Naive thymus-derived CD4-positive, alpha-beta T cell (primary cell): Measurements from ENCODE around the gene RCC2. TPM values are rescaled to one million over a fixed set of nuclear protein-coding genes. Genes with fewer than 3 reads are reported as not detected.
"Not testable (repeated sequence)": the region's sequence is repeated elsewhere in the genome, so short reads cannot be mapped to it uniquely, and the experiment has no call there.

ENCODE experiments used
- ATAC-seq: fragments of 150-1000 bp; cut with Tn5 transposase; 2 replicates; pipeline ENCODE4 v1.10.0; 2021; ENCODE audit warnings: mild to moderate bottlenecking, moderate library complexity
- CTCF ChIA-PET: fragments of 350-600 bp; sonication (Branson Sonifier 250); formaldehyde crosslinking; loops from one replicate; lab custom pipeline; 2021; ENCODE audit warnings: antibody characterized with exemption; lab: Charles Lee
- POLR2A ChIA-PET: fragments of 350-600 bp; sonication (Branson Sonifier 250); formaldehyde crosslinking; loops from one replicate; lab custom pipeline; 2021; ENCODE audit warnings: antibody characterized with exemption, inconsistent platforms; lab: Charles Lee
- DNase-seq, 9 donors: peaks; one replicate each; pipeline versions ENCODE4 v3.0.0 to v3.0.0-alpha.2; 2020 to 2022; ENCODE audit warnings: mixed read lengths in 1 of 9
- H3K27ac ChIP-seq: one replicate; pipeline ENCODE4 v1.7.0; 2013; ENCODE audit warnings: mild to moderate bottlenecking, low read depth, low read length, moderate library complexity
- H3K27me3 ChIP-seq, 2 donors: one replicate each; pipeline ENCODE4 v1.7.0; 2013; ENCODE audit warnings: low read length in 2 of 2, mild to moderate bottlenecking in 2 of 2, moderate library complexity in 2 of 2; ENCODE audit not compliant: control insufficient read depth in 2 of 2, insufficient read depth in 2 of 2
- H3K36me3 ChIP-seq, 3 experiments: 1 replicate in 2 of 3; 2 replicates in 1 of 3; pipeline ENCODE4 v1.7.0; 2013; ENCODE audit warnings: low read length in 3 of 3, mild to moderate bottlenecking in 3 of 3, moderate library complexity in 1 of 3; ENCODE audit not compliant: insufficient read depth in 3 of 3, control insufficient read depth in 2 of 3
- H3K4me1 ChIP-seq, 2 donors: one replicate each; pipeline ENCODE4 v1.7.0; 2013; ENCODE audit warnings: low read length in 2 of 2, mild to moderate bottlenecking in 2 of 2, moderate library complexity in 1 of 2; ENCODE audit not compliant: control insufficient read depth in 2 of 2, insufficient read depth in 2 of 2
- H3K4me3 ChIP-seq: 2 replicates; pipeline ENCODE4 v1.7.0; 2013; ENCODE audit warnings: mild to moderate bottlenecking, low read length
- H3K9me3 ChIP-seq, 3 experiments: 1 replicate in 2 of 3; 2 replicates in 1 of 3; pipeline ENCODE4 v1.7.0; 2013; ENCODE audit warnings: low read length in 3 of 3; ENCODE audit not compliant: control insufficient read depth in 2 of 3
- H3K27ac Mint-ChIP-seq, 9 donors: one replicate each; pipeline ENCODE4 v1.8.0; 2020 to 2022; ENCODE audit warnings: mixed read lengths in 9 of 9, mild to moderate bottlenecking in 8 of 9, moderate library complexity in 5 of 9, inconsistent platforms in 2 of 9
- H3K27me3 Mint-ChIP-seq, 5 donors: one replicate each; pipeline ENCODE4 v1.8.0; 2021 to 2022; ENCODE audit warnings: mixed read lengths in 5 of 5, mild to moderate bottlenecking in 1 of 5
- H3K36me3 Mint-ChIP-seq, 5 donors: one replicate each; pipeline ENCODE4 v1.8.0; 2020 to 2022; ENCODE audit warnings: mixed read lengths in 5 of 5, mild to moderate bottlenecking in 3 of 5, inconsistent platforms in 1 of 5
- H3K4me1 Mint-ChIP-seq, 7 donors: one replicate each; pipeline ENCODE4 v1.8.0; 2020 to 2022; ENCODE audit warnings: mixed read lengths in 7 of 7, mild to moderate bottlenecking in 3 of 7, inconsistent platforms in 1 of 7
- H3K4me3 Mint-ChIP-seq, 10 donors: one replicate each; pipeline ENCODE4 v1.8.0; 2020 to 2022; ENCODE audit warnings: mild to moderate bottlenecking in 10 of 10, mixed read lengths in 10 of 10, moderate library complexity in 6 of 10, inconsistent platforms in 2 of 10
- H3K9me3 Mint-ChIP-seq, 11 donors: one replicate each; pipeline ENCODE4 v1.8.0; 2020 to 2022; ENCODE audit warnings: mixed read lengths in 11 of 11, mild to moderate bottlenecking in 4 of 11, inconsistent platforms in 1 of 11, moderate library complexity in 1 of 11
- intact Hi-C, 2 donors: fragments of 100-400 bp; cut with micrococcal nuclease; formaldehyde crosslinking; loops; one replicate each; pipeline ENCODE4 v1.15.1; 2023
- polyA plus RNA-seq, 2 donors: library from polyadenylated mRNA; unstranded; fragments of 300-500 nt; fragmentation: Illumina TruSeq; gene quantifications; one replicate each; pipeline ENCODE4 v1.2.3, GENCODE V29; 2021
- total RNA-seq, 6 experiments: library from RNA in 5 of 6; stranded (reverse) in 5 of 6; gene quantifications; 1 replicate in 5 of 6; 2 replicates in 1 of 6; pipeline ENCODE4 v1.2.3 and lab custom pipeline; 2021 to 2026

RCC2 gene
- total and polyA plus RNA-seq, 7 experiments from 2014 or later = 12.0 to 130 (median 43.5) TPM

DNA sequence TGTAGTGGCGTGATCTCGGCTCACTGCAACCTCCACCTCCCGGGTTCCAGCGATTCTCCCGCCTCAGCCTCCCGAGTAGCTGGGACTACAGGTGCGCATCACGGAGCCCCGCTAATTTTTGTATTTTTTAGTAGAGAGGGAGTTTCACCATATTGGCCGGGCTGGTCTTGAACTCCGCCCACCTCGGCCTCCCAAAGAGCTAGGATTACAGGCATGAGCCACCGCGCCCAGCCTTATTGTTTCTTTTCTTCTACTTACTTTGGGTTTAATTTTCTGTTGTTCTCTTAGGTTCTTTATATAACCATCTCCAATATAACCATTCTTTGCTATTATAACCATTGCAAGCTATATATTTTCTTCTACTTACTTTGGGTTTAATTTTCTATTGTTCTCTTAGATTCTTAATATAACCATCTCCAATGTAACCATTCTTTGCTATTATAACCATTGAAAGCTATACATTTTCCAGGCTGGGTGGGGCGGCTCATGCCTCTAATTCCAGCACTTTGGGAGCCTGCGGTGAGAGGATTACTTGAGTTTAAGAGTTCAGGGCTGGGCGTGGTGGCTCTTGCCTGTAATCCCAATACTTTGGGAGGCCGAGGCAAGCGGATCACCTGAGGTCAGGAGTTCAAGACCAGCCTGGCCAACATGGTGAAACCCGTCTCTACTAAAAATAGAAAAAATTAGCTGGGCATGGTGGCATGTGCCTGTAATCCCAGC, 35.5 kb upstream of the RCC2 start:
- H3K9me3 ChIP-seq, CTCF ChIA-PET, DNase-seq, POLR2A ChIA-PET, H3K4me1 ChIP-seq, H3K9me3 Mint-ChIP-seq, ATAC-seq, H3K36me3 Mint-ChIP-seq, H3K4me3 Mint-ChIP-seq, H3K36me3 ChIP-seq, H3K4me3 ChIP-seq, H3K27me3 Mint-ChIP-seq, H3K27me3 ChIP-seq, H3K4me1 Mint-ChIP-seq, H3K27ac Mint-ChIP-seq, H3K27ac ChIP-seq: not testable (repeated sequence)
- intact Hi-C loops = loop anchor here (5.0 to 10.0 kb wide), 2 partner anchors 38 to 50 kb away; partner anchors contain the start of gene RCC2 (in 1 of the 2)

GRCh38 chr1:17472814-17473213, 33.3 kb upstream of the RCC2 start:
- Histone ChIP-seq H3K4me3 (no peak overlapping the region), H3K9me3 (no peaks in the 10 kb centered on the region), H3K4me1 (no peaks in the 10 kb centered on the region), H3K36me3 (no peaks in the 10 kb centered on the region), H3K27me3 (no peaks in the 10 kb centered on the region), H3K27ac (no peak overlapping the region)
- ChIA-PET CTCF (no interaction called here), POLR2A (no interaction called here)
- ATAC-seq = no peak
- intact Hi-C loops = loop anchor here in 1 of 2 donors (10.0 kb wide), 1 partner anchor 48 kb away; no protein-coding TSS in a partner anchor
- Mint-ChIP-seq H3K27ac (no peak overlapping the region), H3K9me3 (no peaks in the 10 kb centered on the region), H3K36me3 (no peaks in the 10 kb centered on the region), H3K4me3 (no peak overlapping the region), H3K27me3 (peaks cover 0 to 9% (median 0%) of the 10 kb centered on the region in 5 donors), H3K4me1 (no peaks in the 10 kb centered on the region)
- DNase-seq = no peak

GRCh38 chr1:17471393-17471792, 31.9 kb upstream of the RCC2 start:
- no peaks in the 10 kb centered on the region for H3K36me3 Mint-ChIP-seq
- DNase-seq (no peak), ATAC-seq (no peak)
- H3K4me1 ChIP-seq = no peaks in the 10 kb centered on the region
- H3K27me3 Mint-ChIP-seq = peaks cover 0 to 9% (median 0%) of the 10 kb centered on the region in 5 donors
- H3K4me3 Mint-ChIP-seq = no peak overlapping the region
- no peak overlapping the region for H3K4me3 ChIP-seq
- H3K9me3 Mint-ChIP-seq = no peaks in the 10 kb centered on the region
- POLR2A ChIA-PET = no interaction called here
- intact Hi-C loops = loop anchor here in 1 of 2 donors (10.0 kb wide), 1 partner anchor 47 kb away; no protein-coding TSS in a partner anchor
- H3K9me3 ChIP-seq = no peaks in the 10 kb centered on the region
- H3K27ac Mint-ChIP-seq = no peak overlapping the region
- H3K36me3 ChIP-seq = no peaks in the 10 kb centered on the region
- H3K27ac ChIP-seq = no peak overlapping the region
- H3K4me1 Mint-ChIP-seq = no peaks in the 10 kb centered on the region
- CTCF ChIA-PET = interaction anchor here (0.6 kb wide), 1 partner anchor 1957 kb away, joined by 3 read pairs; no protein-coding TSS in a partner anchor
- H3K27me3 ChIP-seq = no peaks in the 10 kb centered on the region

DNA sequence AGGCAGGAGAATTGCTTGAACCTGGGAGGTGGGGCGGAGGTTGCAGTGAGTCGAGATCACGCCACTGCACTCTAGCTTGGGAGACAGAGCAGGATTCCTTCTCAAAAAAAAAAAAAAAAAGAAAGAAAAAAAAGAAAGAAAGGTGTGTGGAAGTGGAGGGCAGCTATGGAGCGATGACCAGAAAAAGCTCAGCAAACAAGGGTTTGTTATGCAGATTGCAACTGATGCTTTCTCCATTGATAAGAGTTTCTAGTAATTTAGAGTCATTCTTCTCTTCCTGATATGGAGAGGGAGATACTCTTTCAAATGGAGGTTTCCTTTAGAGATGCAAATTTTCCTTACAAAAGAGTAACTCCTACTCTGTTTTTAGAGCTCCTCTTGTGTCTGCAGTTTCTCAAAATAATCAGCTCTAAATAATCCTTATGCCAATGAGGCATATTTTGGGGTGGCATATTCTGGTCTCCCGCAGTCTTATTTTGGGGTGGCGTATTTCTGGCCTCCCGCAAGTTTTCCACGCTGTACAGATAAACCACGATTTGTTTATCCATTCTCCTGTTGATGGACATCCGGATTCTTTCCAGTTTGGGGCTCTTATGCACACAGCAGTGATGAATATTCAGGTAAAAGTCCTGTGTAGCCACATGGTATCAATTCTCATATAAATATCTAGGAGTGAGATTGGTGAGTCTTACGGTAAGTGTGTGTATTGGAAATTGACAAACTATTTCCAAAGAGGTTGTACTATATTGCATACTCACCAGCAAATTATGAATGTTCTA, 30.7 kb upstream of the RCC2 start:
- intact Hi-C loops = loop anchor here in 1 of 2 donors (10.0 kb wide), 1 partner anchor 45 kb away; no protein-coding TSS in a partner anchor
- H3K9me3 ChIP-seq = no peaks in the 10 kb centered on the region
- Mint-ChIP-seq H3K9me3 (no peaks in the 10 kb centered on the region), H3K27me3 (peaks cover 0 to 6% (median 0%) of the 10 kb centered on the region in 5 donors), H3K4me3 (no peak overlapping the region), H3K36me3 (no peaks in the 10 kb centered on the region), H3K4me1 (no peaks in the 10 kb centered on the region), H3K27ac (no peak overlapping the region)
- CTCF ChIA-PET = no interaction called here
- no peak overlapping the region for H3K27ac ChIP-seq
- H3K4me3 ChIP-seq = no peak overlapping the region
- no peak for DNase-seq
- POLR2A ChIA-PET = no interaction called here
- H3K36me3 ChIP-seq = no peaks in the 10 kb centered on the region
- ATAC-seq = no peak
- no peaks in the 10 kb centered on the region for H3K27me3 ChIP-seq
- H3K4me1 ChIP-seq = no peaks in the 10 kb centered on the region

DNA sequence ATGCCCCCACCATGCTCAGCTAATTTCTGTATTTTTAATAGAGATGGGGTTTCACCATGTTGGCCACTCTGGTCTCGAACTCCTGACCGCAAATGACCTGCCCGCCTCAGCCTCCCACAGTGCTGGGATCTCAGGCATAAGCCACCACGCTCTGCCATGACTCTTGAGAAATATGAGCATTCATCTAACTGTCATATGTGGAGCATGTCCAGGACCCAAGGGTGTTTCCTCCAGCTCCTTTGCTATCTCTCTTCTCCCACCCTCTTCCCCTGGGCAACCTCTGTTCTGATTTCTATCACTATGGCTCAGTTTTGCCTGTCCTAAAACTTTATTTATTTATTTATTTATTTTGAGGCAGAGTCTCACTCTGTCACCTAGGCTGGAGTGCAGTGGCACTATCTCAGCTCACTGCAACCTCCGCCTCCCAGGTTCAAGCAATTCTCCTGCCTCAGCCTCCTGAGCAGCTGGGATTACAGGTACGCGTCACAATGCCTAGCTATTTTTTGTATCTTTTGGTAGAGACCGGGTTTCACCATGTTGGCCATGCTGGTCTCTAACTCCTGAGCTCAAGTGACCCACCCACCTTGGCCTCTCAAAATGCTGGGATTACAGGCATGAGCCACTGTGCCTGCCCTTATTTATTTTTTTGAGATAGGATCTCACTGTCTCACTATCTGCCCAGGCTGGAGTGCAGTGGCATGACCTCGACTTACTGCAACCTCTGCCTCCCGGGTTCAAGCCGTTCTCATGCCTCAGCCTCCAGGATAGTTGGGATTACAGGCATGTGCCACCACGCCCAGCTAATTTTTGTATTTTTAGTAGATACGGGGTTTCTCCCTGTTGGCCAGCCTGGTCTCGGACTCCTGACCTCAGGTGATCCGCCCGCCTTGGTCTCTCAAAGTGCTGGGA, 29.1 kb upstream of the RCC2 start:
- H3K36me3 ChIP-seq, CTCF ChIA-PET, DNase-seq, H3K27me3 ChIP-seq, intact Hi-C loops, H3K4me3 ChIP-seq, H3K27ac Mint-ChIP-seq, H3K27me3 Mint-ChIP-seq, H3K4me1 Mint-ChIP-seq, H3K4me1 ChIP-seq, ATAC-seq, POLR2A ChIA-PET, H3K27ac ChIP-seq, H3K36me3 Mint-ChIP-seq, H3K9me3 ChIP-seq, H3K9me3 Mint-ChIP-seq, H3K4me3 Mint-ChIP-seq: not testable (repeated sequence)

DNA sequence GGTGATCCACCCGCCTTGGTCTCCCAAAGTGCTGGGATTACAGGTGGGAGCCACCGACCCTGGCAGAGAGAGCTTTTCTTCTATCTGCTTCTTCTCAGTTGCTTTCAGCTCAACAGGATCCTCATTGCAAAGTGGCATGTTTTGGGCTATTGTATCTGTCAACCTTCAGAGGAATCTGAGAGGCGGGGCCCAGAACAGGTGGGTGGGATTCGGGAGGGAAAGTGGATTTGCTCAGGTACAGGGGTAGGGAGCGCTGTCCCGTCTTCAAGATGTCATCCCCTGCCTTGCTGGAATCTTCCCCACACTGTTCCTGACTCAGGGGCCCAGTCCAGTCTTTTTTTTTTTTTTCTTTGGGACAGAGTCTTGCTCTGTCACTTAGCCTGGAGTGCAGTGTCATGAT, 26.9 kb upstream of the RCC2 start:
- Mint-ChIP-seq H3K9me3 (no peaks in the 10 kb centered on the region), H3K27ac (no peak overlapping the region), H3K36me3 (no peaks in the 10 kb centered on the region), H3K4me3 (no peak overlapping the region), H3K27me3 (peaks cover 0 to 6% (median 3%) of the 10 kb centered on the region in 5 donors), H3K4me1 (no peaks in the 10 kb centered on the region)
- no peaks in the 10 kb centered on the region for H3K27me3 ChIP-seq
- H3K27ac ChIP-seq = no peak overlapping the region
- ATAC-seq (no peak), DNase-seq (no peak)
- no peaks in the 10 kb centered on the region for H3K4me1 ChIP-seq
- no peak overlapping the region for H3K4me3 ChIP-seq
- H3K36me3 ChIP-seq = no peaks in the 10 kb centered on the region
- POLR2A ChIA-PET = no interaction called here
- intact Hi-C loops = no loop called here
- CTCF ChIA-PET = no interaction called here
- no peaks in the 10 kb centered on the region for H3K9me3 ChIP-seq
